ENCODE data around the gene ARHGEF25. TPM values are rescaled to one million over a fixed set of nuclear protein-coding genes. Genes with fewer than 3 reads are reported as not detected.
"Not testable (repeated sequence)": the region's sequence is repeated elsewhere in the genome, so short reads cannot be mapped to it uniquely, and the experiment has no call there.

The ARHGEF25 gene
- total RNA-seq, 1 experiment from 2014 or later, result 20.9 TPM

- no peak overlapping the region for H3K27ac ChIP-seq (ENCODE audit: low read depth, low read length, poor library complexity, severe bottlenecking)
- no peak for TF ChIP-seq CTCF (conservative IDR thresholded peaks at IDR 0.05; ENCODE audit: low read depth, low read length)
- no peaks in the 10 kb centered on the region for H3K27me3 ChIP-seq (replicated peaks; ENCODE audit: insufficient read depth, low read depth, low read length, poor library complexity)
- H3K4me1 ChIP-seq (ENCODE audit: insufficient read depth, low read length, poor library complexity, severe bottlenecking), result no peaks in the 10 kb centered on the region
- H3K4me3 ChIP-seq (ENCODE audit: low read depth, low read length, poor library complexity, severe bottlenecking), result no peak overlapping the region
- no TSS peak for BruUV-seq (replicated peaks)
- ChIA-PET CTCF (no interaction called here), POLR2A (ENCODE audit: low non-redundant PET) (no interaction called here)
- no peak for DNase-seq (ENCODE audit: low spot score)
- H3K9me3 ChIP-seq (ENCODE audit: low read depth, low read length, poor library complexity, severe bottlenecking), result peaks cover 15% of the 10 kb centered on the region
- H3K36me3 ChIP-seq (ENCODE audit: insufficient read depth, low read length, poor library complexity, severe bottlenecking), result no peaks in the 10 kb centered on the region
- intact Hi-C loops (cut with micrococcal nuclease; ENCODE audit: unreplicated experiment), result no loop called here
Measured at GRCh38 chr12:57661376-57661775, 50.1 kb downstream of the ARHGEF25 start.

GRCh38 chr12:57665066-57665820, 54.0 kb downstream of the ARHGEF25 start:
- BruUV-seq (replicated peaks); H3K27me3 ChIP-seq (replicated peaks; ENCODE audit: insufficient read depth, low read depth, low read length, poor library complexity); CTCF ChIA-PET; H3K4me1 ChIP-seq (ENCODE audit: insufficient read depth, low read length, poor library complexity, severe bottlenecking); H3K27ac ChIP-seq (ENCODE audit: low read depth, low read length, poor library complexity, severe bottlenecking); H3K4me3 ChIP-seq (ENCODE audit: low read depth, low read length, poor library complexity, severe bottlenecking); DNase-seq (ENCODE audit: low spot score); H3K36me3 ChIP-seq (ENCODE audit: insufficient read depth, low read length, poor library complexity, severe bottlenecking); intact Hi-C loops (cut with micrococcal nuclease; ENCODE audit: unreplicated experiment); POLR2A ChIA-PET (ENCODE audit: low non-redundant PET): not testable (repeated sequence)
- H3K9me3 ChIP-seq (ENCODE audit: low read depth, low read length, poor library complexity, severe bottlenecking), result peaks cover 15% of the 10 kb centered on the region

Other genes with a start within 250 kb of the ARHGEF25 start
- gene R3HDM2, start 180.4 kb upstream of the ARHGEF25 start, total RNA-seq (2021), result 64.0 and 76.2 TPM in 2 replicates
- not detected in 2 replicates for gene INHBC, start 176.7 kb upstream of the ARHGEF25 start, total RNA-seq (2021)
- gene INHBE, start 156.1 kb upstream of the ARHGEF25 start, total RNA-seq (2021), result 0.62 and 0.94 TPM in 2 replicates
- gene GLI1, start 151.7 kb upstream of the ARHGEF25 start, total RNA-seq (2021), result 22.4 and 22.6 TPM in 2 replicates
- gene ARHGAP9, start 131.6 kb upstream of the ARHGEF25 start, total RNA-seq (2021), result 0.52 and 0.87 TPM in 2 replicates
- 467 and 504 TPM in 2 replicates for gene MARS1, start 123.4 kb upstream of the ARHGEF25 start, total RNA-seq (2021)
- 61.9 and 65.6 TPM in 2 replicates for gene DDIT3, start 90.9 kb upstream of the ARHGEF25 start, total RNA-seq (2021)
- gene MBD6, start 88.6 kb upstream of the ARHGEF25 start, total RNA-seq (2021), result 140 and 150 TPM in 2 replicates
- gene DCTN2, start 64.2 kb upstream of the ARHGEF25 start, total RNA-seq (2021), result 121 and 129 TPM in 2 replicates
- gene KIF5A, start 61.4 kb upstream of the ARHGEF25 start, total RNA-seq (2021), result 2.1 and 3.3 TPM in 2 replicates
- 34.9 and 35.4 TPM in 2 replicates for gene PIP4K2C, start 20.2 kb upstream of the ARHGEF25 start, total RNA-seq (2021)
- 61.7 and 65.9 TPM in 2 replicates for gene DTX3, start 6.6 kb upstream of the ARHGEF25 start, total RNA-seq (2021)
- gene B4GALNT1, start 21.8 kb downstream of the ARHGEF25 start, total RNA-seq (2021), result 34.5 and 39.0 TPM in 2 replicates
- 142 and 161 TPM in 2 replicates for gene OS9, start 82.7 kb downstream of the ARHGEF25 start, total RNA-seq (2021)
- gene AGAP2, start 127.3 kb downstream of the ARHGEF25 start, total RNA-seq (2021), result 4.0 and 6.6 TPM in 2 replicates
- 8.9 and 24.6 TPM in 2 replicates for gene TSPAN31, start 133.6 kb downstream of the ARHGEF25 start, total RNA-seq (2021)
- 216 and 247 TPM in 2 replicates for gene CDK4, start 140.9 kb downstream of the ARHGEF25 start, total RNA-seq (2021)
- gene MARCHF9, start 143.7 kb downstream of the ARHGEF25 start, total RNA-seq (2021), result 19.8 and 23.6 TPM in 2 replicates
- gene CYP27B1, start 155.6 kb downstream of the ARHGEF25 start, total RNA-seq (2021), result 4.5 and 4.7 TPM in 2 replicates
- gene METTL1, start 160.7 kb downstream of the ARHGEF25 start, total RNA-seq (2021), result 51.0 and 55.6 TPM in 2 replicates
- gene EEF1AKMT3, start 161.2 kb downstream of the ARHGEF25 start, total RNA-seq (2021), result 5.3 and 7.4 TPM in 2 replicates
- 52.6 and 58.5 TPM in 2 replicates for gene TSFM, start 171.4 kb downstream of the ARHGEF25 start, total RNA-seq (2021)
- 4.4 and 5.4 TPM in 2 replicates for gene AVIL, start 207.3 kb downstream of the ARHGEF25 start, total RNA-seq (2021)
- 115 and 132 TPM in 2 replicates for gene CTDSP2, start 235.3 kb downstream of the ARHGEF25 start, total RNA-seq (2021)